Astrocyte (in vitro differentiated cells and primary cell): Measurements from ENCODE around the gene ZRANB1. TPM values are rescaled to one million over a fixed set of nuclear protein-coding genes. Genes with fewer than 3 reads are reported as not detected.
A peak's percentile ranks its signal among the peaks of the same experiment; 100 is the strongest.

ENCODE experiments used
- DNase-seq: peaks from one replicate; pipeline ENCODE4 v3.0.0-alpha.2; 2010; ENCODE audit warnings: low read depth
- FAIRE-seq: peaks from 2 replicates; lab custom pipeline; 2011; peaks lifted over from hg19 to GRCh38; lab: Jason Lieb, UNC
- H2AFZ ChIP-seq: 2 replicates; pipeline ENCODE4 v1.6.0; 2012; ENCODE audit warnings: low read depth, low read length, inconsistent platforms
- H3K27ac ChIP-seq: 2 replicates; pipeline ENCODE4 v1.5.1; 2011; ENCODE audit warnings: low read depth, low read length, inconsistent platforms
- H3K27me3 ChIP-seq: 2 replicates; pipeline ENCODE4 v1.6.0; 2011; ENCODE audit warnings: low read length, inconsistent platforms; ENCODE audit not compliant: insufficient read depth
- H3K36me3 ChIP-seq: 2 replicates; pipeline ENCODE4 v1.5.1; 2011; ENCODE audit warnings: low read length, inconsistent platforms; ENCODE audit not compliant: insufficient read depth
- H3K4me1 ChIP-seq: 2 replicates; pipeline ENCODE4 v1.5.1; 2011; ENCODE audit warnings: low read length, inconsistent platforms; ENCODE audit not compliant: insufficient read depth
- H3K4me2 ChIP-seq: 2 replicates; pipeline ENCODE4 v1.6.0; 2012; ENCODE audit warnings: low read length, inconsistent platforms
- H3K4me3 ChIP-seq: 2 replicates; pipeline ENCODE4 v1.5.1; 2011; ENCODE audit warnings: low read depth, mild to moderate bottlenecking, low read length, inconsistent platforms; ENCODE audit not compliant: insufficient read depth
- H3K79me2 ChIP-seq: 2 replicates; pipeline ENCODE4 v1.6.0; 2012; ENCODE audit warnings: mild to moderate bottlenecking, low read length, inconsistent platforms; ENCODE audit not compliant: insufficient read depth
- H3K9ac ChIP-seq: 2 replicates; pipeline ENCODE4 v1.6.0; 2012; ENCODE audit warnings: mild to moderate bottlenecking, low read length, inconsistent platforms
- H3K9me3 ChIP-seq: 2 replicates; pipeline ENCODE4 v1.5.1; 2012; ENCODE audit warnings: low read depth, mild to moderate bottlenecking, low read length, inconsistent platforms; ENCODE audit not compliant: insufficient read depth
- H4K20me1 ChIP-seq: 2 replicates; pipeline ENCODE4 v1.6.0; 2012; ENCODE audit warnings: low read length, inconsistent platforms; ENCODE audit not compliant: insufficient read depth
- H3K27ac Mint-ChIP-seq: one replicate; pipeline ENCODE4 v1.8.0; 2021; ENCODE audit warnings: mild to moderate bottlenecking, mixed read lengths; ENCODE audit not compliant: unreplicated experiment
- H3K27me3 Mint-ChIP-seq: one replicate; pipeline ENCODE4 v1.8.0; 2021; ENCODE audit warnings: low read depth, mixed read lengths; ENCODE audit not compliant: unreplicated experiment
- H3K36me3 Mint-ChIP-seq: one replicate; pipeline ENCODE4 v1.8.0; 2021; ENCODE audit warnings: low read depth, mixed read lengths; ENCODE audit not compliant: unreplicated experiment
- H3K4me1 Mint-ChIP-seq: one replicate; pipeline ENCODE4 v1.8.0; 2021; ENCODE audit warnings: low read depth, mixed read lengths; ENCODE audit not compliant: unreplicated experiment
- H3K4me3 Mint-ChIP-seq: one replicate; pipeline ENCODE4 v1.8.0; 2021; ENCODE audit warnings: mild to moderate bottlenecking, moderate library complexity, mixed read lengths; ENCODE audit not compliant: unreplicated experiment
- H3K9me3 Mint-ChIP-seq: one replicate; pipeline ENCODE4 v1.8.0; 2021; ENCODE audit warnings: mild to moderate bottlenecking, mixed read lengths; ENCODE audit not compliant: unreplicated experiment
- CTCF ChIP-seq: IDR thresholded peaks from 2 replicates; pipeline ENCODE4 v1.5.1; 2011; ENCODE audit warnings: low read depth, mild to moderate bottlenecking, inconsistent platforms, low read length, moderate library complexity; ENCODE audit not compliant: insufficient read depth
- EZH2 ChIP-seq: IDR thresholded peaks from 2 replicates; pipeline ENCODE4 v1.6.1; 2012; ENCODE audit warnings: mild to moderate bottlenecking, low read length, inconsistent platforms; ENCODE audit not compliant: insufficient read depth
- total RNA-seq: library from RNA; stranded (reverse); gene quantifications from 2 replicates; pipeline ENCODE4 v1.2.1, GENCODE V29; 2021

Gene ZRANB1
- total RNA-seq, 1 donor from 2014 or later = 24.9 TPM

- Histone ChIP-seq H3K27ac (peak overlapping the region; percentile 74), H2AFZ (no peak overlapping the region), H3K9me3 (no peaks in the 10 kb centered on the region), H3K36me3 (peaks cover 4% of the 10 kb centered on the region), H3K4me2 (peak overlapping the region; percentile 42), H3K79me2 (peaks cover 42% of the 10 kb centered on the region), H4K20me1 (peaks cover 87% of the 10 kb centered on the region), H3K9ac (peak overlapping the region; percentile 64), H3K4me1 (peaks cover 21% of the 10 kb centered on the region), H3K4me3 (no peak overlapping the region), H3K27me3 (no peaks in the 10 kb centered on the region)
- TF ChIP-seq CTCF (no peak), EZH2 (no peak)
- Mint-ChIP-seq H3K4me1 (peaks cover 5% of the 10 kb centered on the region), H3K27ac (peak overlapping the region; percentile 75), H3K27me3 (no peaks in the 10 kb centered on the region), H3K4me3 (no peak overlapping the region), H3K36me3 (peaks cover 11% of the 10 kb centered on the region), H3K9me3 (no peaks in the 10 kb centered on the region)
- DNase-seq (peak; percentile 90), FAIRE-seq (peak; percentile 34)
Observed at GRCh38 chr10:124999433-125000365, 57.8 kb downstream of the ZRANB1 start.

- no peaks in the 10 kb centered on the region for H3K9me3 ChIP-seq
- peak overlapping the region; percentile 42 for H3K4me2 ChIP-seq
- H3K27ac ChIP-seq = peak overlapping the region; percentile 74
- DNase-seq (peak; percentile 78), FAIRE-seq (no peak)
- H3K36me3 ChIP-seq = peaks cover 4% of the 10 kb centered on the region
- H3K9me3 Mint-ChIP-seq = no peaks in the 10 kb centered on the region
- TF ChIP-seq EZH2 (no peak), CTCF (peak; percentile 16)
- H3K4me1 Mint-ChIP-seq = peaks cover 5% of the 10 kb centered on the region
- no peaks in the 10 kb centered on the region for H3K27me3 Mint-ChIP-seq
- no peaks in the 10 kb centered on the region for H3K27me3 ChIP-seq
- no peak overlapping the region for H3K4me3 ChIP-seq
- peaks cover 21% of the 10 kb centered on the region for H3K4me1 ChIP-seq
- peaks cover 9% of the 10 kb centered on the region for H3K36me3 Mint-ChIP-seq
- H3K4me3 Mint-ChIP-seq = no peak overlapping the region
- H3K27ac Mint-ChIP-seq = peak overlapping the region; percentile 26
- H3K9ac ChIP-seq = peak overlapping the region; percentile 64
- no peak overlapping the region for H2AFZ ChIP-seq
- H3K79me2 ChIP-seq = peaks cover 51% of the 10 kb centered on the region
- peaks cover 87% of the 10 kb centered on the region for H4K20me1 ChIP-seq
Observed at GRCh38 chr10:125000366-125001312, 58.7 kb downstream of the ZRANB1 start.
